GM19238 (cell line): ENCODE measurements around the gene ZBTB5.

ENCODE experiments used
- DNase-seq: peaks from one replicate; pipeline ENCODE4 v3.0.0; 2011; ENCODE audit warnings: low spot score; ENCODE audit not compliant: insufficient read length

The ZBTB5 gene

DNA sequence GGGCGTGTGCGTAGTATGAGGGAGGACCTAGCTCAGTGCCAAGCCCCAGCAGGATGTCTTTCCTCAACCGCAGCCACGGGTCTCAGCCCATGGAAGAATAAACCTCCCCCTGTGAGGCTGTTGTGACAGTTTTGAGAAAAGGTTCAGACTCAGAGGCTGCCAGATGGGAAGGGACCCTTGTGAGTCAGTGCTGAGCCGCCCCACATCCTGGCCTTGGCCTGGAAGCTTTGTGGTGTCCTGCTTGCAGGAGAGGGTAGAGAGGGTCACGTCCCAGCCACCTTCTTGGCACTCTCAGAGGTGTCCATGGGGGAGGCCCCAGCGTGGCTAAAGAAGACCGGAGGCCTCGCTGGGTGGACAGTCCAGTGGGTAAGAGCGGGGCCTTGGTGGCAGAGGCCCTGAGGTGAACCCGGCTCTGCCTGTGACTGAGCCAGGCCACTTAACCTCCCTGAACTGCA is 39.9 kb downstream of the ZBTB5 start:
- DNase-seq, result no peak

DNA sequence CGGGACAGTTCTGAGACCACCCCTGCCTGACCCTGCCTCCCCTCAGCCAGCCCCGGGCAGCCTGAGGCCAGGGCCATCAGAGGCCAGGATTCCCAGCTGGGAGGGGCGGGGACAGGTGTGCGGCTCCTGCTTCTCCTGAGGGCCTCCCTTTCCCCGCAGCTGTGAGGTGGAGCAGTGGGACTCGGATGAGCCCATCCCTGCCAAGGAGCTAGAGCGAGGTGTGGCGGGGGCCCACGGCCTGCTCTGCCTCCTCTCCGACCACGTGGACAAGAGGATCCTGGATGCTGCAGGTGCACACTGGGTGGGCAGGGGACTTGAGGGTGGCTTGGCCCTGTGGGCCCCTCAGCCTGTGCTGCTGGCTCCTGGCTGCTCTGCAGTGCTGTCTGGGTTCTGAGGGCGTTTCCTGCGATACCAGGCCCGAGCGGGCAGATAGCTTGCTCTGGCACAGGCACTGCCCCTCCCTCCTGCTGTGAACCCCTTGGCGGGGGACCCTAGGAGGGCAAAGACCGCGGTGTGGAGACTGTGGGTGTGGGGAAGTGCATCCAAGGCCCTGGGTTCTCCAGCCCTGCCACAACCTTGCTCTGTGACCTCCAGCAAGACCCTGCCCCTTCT is 40.5 kb downstream of the ZBTB5 start:
- DNase-seq, result no peak

DNA sequence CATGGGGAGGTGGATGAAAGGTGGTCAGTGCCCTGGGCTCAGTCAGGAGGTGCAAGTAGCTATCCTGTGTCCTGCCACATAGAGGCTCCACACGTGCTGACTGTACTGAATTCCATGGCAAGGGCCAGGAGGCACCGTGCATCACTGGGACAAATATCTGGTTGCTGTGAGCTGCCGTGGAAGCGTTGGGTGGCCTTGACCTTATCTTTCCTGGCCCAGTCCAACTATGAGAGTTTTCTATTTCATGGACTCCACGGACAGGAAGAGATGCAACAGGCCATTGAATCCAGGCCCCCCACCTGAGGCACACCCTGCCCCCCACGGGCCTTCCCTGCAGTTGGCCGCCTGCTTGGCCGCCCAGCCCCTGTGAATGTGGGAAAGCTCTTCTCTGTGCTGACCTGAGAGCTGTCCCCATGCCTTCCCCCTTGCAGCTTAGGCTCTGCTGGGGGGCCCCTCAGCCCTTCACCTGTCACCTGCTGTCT is 41.0 kb downstream of the ZBTB5 start:
- DNase-seq, result no peak

DNA sequence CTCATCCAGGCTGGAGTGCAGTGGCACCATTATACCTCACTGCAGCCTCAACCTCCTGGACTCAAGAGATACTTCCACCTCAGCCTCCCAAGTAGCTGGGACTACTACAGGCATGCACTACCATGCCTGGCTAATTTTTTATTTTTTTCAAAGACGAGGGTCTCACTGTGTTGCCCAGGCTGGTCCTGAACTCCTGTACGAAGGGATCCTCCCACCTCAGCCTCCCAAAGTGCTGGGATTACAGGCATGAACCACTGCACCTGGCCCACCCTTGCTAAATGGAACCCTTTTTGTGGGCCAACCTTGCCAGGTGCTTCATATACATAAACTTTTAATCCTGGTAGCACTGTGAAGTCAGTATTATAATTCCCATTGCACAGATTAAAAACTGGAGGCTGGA is 41.7 kb downstream of the ZBTB5 start:
- no peak for DNase-seq

DNA sequence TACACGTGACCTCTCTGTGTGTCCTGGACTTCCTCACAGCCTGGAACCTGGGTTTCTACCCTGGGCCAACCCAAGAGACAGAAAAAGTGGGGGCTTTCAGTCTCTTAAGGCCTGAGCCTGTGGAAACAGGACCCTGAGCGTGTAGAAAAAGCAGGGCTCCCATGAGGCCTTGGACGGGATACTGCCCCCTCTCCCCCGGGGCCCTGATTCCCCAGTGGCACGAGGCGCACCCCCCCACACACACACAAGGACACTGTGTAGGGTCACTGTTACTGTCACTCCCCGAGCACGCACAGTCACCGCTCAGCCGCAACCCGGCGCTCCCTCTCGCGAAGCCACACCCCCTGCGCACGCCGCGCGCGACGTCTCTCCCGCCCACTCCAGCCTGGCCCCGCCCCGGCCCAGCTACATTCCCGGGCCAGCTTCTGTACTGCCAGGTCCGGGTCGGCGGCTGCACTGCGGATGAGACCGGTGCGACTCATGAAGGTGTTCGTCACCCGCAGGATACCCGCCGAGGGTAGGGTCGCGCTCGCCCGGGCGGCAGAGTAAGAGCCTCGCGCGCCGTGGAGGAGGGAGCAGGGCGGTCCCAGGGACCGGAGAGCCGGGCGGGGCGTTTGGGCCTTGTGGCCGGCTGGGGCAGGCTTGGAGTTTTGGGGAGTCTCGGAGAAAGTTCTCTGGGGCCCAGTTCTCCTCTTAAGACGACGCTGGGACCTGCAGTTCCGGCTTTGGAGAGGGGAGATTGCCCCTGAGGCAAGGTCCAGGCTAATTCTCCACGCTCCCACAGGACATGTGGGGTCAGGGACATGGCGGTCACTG is 42.8 kb downstream of the ZBTB5 start, which contains the start of gene GRHPR:
GRHPR (plus strand) TSS at position 408 of the 816 bp plus-strand sequence; CDS start at position 463, 55 bp downstream.
- peak; percentile 91 for DNase-seq

DNA sequence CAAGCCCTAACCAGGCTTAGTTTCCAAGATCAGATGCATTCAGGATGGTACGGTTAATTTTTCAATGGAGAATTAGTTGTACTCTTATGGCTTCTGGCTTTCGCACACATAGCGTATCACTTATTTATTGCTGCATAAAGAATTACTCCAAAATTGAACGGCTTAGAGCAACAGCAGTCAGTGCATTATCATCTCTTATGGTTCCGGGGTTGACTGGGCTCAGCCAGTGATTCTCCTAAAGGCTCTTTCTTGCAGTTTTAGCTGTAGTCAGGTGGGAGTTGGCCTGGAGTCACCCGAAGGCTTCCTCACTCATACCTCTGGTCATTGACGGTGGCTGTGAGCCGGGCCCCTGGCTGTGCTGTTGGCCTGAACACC is 43.3 kb downstream of the ZBTB5 start:
- no peak for DNase-seq

DNA sequence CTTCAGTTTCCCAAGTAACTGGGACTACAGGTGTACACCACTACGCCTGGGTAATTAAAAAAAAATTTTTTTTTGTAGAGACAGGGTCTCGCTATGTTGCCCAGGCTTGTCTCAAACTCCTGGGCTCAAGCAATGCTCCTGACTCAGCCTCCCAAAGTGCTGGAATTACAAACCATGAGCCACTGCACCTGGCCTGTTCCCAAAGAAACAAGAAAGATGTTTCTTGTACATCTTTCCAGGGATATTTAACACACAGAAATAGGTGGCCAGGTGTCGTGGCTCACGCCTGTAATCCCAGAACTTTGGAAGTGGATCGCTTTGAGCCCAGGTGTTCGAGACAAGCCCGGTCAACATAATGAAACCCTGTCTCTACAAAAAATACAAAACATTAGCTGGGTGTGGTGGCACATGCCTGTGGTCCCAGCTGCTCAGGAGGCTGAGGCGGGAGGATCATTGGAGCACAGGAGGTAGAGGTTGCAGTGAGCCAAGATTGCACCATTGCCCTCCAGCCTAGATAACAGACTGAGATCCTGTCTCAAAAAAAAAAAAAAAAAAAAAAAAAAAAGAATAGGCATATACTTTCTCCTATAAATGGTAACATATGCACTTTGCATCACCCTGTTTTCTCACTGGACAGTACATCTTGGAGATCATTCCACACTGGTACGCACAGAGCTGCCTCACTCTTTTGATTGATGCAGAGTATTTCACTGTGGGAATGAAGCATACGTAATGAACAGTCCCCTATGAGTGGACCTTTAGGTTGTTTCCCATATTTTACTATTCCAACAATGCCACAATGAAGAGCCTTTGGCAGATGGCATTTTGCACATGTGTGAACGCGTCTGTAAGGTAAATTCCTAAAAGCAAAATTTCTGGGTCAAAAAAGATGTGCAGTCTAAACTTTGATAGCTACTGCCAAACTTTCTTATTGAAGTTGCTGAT is 44.7 kb downstream of the ZBTB5 start:
- no peak for DNase-seq

DNA sequence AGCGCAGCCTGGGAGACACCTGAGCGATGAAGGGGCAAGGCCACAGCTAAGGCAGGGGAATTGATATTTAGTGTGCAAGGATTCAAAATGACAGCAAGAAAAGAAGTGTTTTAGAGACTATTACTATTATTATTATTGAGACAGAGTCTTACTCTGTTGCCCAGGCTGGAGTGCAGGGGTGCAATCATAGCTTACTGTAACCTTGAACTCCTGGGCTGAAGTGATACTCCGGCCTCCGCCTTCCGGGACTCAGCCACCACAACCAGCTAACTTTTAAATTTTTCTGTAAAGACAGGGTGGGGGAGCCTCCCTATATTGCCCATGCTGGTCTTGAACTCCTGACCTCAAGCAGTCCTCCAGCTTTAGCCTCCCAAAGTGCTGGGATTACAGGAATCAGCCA is 46.0 kb downstream of the ZBTB5 start:
- no peak for DNase-seq

DNA sequence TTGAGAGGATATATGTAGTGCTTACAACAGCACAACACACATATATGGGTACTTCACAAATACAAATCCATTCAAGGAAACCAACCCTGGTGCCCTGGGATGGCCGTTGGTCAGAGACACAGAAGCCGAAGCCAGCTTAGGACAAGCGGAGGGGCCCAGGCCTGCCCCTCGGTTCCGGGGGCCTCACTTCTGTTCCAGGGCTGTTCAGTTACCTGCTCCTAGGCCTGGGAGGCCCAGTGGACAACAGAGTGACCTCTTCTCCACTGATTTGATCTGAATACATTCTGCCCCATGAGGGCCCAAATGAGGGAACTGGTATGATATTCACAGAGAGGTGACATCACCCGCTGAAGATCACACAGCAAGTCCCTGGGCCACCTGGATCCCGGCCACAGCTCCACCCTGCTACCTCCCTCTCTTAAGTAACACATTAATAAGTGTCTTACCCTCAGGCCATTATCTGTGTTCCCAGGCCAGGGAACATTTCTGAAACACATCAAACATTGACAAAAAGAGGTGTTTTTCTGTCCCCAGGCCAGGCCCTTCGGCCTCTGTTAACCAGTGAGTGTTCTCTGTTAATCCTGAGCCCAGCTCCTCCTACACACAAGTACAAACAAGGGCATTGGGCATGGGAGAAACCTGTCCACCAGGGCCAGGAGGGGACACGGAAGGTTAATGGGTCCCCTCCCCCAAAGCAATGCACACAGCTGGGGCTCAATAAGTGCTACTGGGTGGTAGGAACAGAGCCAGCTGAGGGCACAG is 47.2 kb downstream of the ZBTB5 start:
- no peak for DNase-seq

DNA sequence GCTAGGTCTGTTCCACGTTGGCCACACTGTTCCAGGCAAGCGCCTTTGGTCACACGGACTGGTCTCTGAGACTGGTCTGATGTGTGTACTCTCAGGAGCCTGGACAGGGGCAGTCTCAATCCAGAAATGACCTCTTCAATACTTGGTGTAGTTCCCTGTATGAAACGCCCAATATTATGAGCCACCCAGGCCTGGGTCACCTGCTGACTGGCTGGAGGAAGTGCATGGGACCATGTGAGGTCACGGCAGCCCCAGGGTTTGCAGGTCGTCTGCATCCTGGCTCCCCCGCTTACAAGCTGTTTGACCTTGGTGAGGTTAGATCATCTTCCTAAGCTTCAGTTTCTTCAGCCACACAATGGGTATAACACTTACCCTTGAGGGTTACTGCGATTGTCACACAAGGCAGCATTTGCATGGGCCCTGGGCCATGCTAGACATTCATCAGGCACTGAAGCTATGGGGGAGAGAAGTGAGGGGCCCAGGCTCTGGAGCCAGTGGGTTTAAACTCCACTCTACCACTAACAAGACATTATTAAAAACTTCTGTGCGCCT is 47.9 kb downstream of the ZBTB5 start:
- DNase-seq, result no peak

DNA sequence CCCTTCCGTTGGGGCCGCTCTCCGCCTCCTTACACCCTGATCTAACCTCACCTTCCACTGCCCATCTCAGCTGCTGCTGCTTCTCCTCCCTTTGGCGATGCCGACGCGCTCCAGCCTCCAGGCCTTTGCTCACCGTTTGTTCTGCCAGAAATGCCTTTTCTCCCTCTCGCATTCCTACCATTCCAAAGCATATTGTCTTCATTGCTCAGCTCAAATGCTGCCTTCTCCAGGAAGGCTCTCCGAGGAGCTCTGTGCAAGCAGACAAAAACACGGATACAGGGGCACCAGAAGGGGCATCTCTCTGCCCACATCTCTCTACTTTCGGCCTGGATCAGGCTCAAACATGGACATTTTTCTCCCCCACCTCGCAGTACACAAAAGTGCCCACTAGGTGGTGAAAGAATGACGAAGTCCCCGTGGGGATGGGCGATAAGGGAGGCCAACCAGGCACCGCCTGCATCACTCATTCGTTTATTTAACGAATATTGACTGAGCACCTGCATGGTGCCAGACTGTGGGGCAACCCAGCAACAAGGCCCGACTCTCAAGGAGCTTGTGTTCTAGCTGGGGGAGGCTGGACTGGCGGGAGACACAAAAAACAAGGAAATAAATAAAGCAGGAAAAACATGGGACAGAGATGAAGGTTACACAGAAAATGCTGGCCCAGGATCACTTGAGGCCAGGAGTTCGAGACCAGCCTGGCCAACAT is 50.1 kb downstream of the ZBTB5 start:
- DNase-seq, result peak; percentile 49

DNA sequence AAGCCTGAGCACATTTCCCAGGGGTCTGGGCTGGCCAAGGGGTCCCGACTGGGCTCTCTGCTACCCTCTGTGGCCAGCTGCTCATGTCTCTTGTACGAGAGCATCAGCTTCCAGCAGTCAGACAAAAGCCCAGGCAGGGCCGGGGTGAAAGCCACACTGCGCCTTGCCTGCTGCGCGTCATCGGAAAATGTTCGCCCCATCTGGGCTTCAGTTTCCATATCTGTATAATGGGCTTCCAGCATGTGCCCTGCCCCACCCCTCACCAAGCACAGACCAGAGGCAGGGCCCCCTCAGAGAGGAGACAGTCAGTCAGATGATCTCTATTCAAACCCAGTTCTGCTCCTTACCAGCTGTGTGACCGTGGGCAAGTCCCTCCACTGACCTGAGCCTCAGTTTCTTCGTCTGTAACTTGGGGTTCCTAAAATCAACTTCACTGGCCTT is 50.7 kb downstream of the ZBTB5 start:
- no peak for DNase-seq

DNA sequence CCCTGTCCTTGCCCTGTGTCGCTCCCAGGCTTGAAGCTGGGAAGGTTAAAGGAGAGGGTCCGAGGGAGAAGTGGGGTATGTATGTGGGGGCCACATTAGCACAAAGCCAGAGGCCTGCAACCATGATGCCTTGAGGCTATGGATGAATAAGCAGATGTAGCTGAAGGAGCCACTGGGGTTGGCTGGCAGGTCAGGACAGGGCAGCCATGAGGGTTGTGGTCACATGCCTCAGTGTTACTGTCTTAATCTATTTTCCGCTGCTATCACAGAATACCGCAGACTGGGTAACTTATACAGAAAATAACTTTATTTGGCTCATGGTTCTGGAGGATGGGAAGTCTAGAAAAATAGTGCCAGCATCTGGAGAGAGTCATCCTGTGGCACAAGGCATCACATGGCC is 51.9 kb downstream of the ZBTB5 start:
- DNase-seq, result no peak

DNA sequence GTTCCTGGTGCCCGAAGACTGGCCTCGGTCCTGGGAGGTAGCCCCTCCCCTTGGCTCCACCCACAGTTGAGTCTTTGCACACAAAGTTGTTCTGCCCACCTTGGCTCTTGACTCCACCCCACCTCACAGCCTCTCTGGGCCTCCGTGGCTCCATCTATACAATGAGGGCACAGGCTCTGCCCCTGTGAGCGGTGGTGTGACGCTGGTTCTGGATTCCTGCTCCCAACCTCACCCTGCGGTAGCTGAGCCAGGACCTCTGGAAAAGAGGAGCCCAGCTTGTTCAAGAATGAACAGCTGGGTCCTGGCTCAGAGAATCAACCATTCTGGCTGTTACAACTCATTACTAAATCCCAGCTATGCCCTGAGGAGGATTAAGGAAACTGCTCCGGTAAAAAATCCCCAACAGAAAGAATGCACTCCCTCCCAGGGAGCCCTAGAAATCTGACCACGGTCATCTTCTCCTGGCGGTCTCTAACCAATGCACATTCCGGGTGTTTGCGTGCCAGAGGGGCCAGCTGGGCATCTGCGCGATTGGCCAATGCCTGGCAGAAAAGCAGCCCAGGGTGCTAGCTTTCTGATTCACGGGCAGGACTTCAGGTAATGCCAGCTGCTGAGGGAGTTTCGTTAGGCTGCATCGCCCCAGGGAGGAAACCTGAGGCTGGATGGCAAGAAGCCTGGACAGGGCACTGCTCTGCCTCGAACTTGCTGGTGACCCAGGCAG is 52.7 kb downstream of the ZBTB5 start:
- DNase-seq, result no peak

DNA sequence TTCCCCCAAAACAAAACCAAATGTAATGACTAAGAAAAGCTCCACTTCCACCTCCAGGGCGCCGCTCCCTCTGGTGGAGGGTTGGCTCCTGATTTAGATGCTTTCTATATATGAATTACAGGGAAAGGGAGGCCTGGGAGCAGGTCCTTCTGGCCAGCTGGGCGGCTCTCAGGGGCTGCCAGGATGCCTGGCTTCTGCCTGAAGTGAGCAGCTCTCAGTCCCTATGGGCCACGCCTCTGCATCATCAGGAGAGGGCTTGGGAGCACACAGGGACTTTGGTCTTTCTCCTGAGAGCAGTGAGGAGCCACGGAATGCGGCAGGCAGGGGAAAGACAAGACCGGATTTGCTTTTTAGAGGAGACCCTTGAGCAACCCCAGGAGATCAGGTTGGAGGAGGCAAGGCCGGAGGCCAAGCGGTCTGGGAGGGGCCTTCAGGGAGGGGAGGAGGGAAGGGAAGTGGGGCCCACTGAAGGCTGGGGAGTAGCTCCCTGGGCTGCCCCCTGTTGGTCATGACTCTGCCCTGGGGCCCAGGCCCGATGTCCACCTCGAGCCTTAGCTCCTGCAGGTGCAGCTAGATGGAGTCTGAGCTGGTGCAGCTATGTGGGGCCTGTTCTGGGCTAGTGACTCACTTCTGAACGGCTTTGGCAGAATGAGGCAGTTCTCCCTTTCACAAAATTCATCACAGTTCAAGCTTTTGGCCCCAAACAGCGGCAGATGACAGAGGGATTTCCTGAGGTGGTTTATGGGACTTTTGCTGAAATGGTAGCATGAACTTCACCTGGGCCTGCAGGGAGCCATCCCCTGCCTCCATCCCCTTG is 54.1 kb downstream of the ZBTB5 start:
- DNase-seq, result no peak

DNA sequence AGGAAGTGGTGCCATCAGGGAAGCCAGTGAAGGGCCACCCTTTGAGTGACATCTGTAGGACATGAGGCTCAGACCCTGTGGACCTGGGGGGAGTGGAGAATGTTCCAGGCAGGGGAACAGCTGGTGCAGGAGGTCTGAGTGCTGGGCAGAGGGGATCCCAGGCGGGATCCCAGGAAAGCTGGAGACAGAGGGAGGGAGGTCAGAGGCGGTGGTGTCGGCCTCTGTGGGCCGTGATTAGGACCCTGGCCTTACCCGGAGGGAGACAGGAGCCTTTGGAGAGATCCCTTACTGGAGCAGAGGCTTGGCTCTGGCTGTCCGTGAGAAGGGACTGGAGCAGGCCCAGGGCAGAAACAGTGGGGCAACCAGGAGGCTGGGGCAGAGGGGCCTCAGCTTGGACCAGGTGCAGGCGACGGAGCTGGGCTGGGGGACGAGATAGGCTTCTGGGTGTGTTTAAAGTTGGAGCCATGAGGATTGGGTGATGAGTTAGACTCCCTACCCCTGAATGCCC is 54.8 kb downstream of the ZBTB5 start:
- no peak for DNase-seq

DNA sequence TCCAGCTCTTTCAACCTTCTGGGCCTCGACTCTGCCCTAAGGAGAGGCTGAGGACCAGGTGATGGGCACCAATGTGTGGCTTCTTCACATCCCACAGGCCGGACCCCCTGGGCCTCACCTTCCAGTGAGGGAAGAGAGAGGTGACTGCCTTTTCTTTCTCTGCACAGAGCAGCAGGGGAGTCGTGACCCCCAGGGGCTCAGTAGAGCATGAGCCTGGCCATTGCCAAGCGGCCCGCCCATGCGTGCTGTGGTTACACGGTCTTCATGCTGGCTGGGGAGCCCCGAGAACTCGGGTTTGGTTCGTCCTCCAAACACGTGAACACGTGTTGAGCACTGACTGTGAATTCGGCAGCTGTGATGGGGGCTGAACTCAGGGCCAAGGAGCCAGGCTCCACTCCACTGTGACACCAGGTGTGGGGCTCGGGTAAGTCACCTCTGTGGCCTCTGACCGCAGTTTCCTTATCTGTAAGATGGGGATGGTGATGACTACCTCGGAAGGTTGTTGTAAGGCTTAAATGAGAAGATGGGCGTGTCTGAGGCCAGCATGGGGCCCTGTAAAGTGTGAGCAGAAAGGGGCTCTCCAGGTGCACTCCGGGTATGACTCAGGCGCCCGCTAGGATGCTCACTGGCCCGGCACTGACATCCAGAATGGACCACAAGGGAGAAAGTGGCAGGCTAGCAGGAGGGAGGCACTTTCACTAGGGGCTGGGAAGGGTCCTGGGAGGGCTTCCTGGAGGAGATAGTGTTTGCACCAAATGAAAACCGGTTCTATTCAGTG is 56.1 kb downstream of the ZBTB5 start:
- DNase-seq, result peak; percentile 68
